Measurements from ENCODE around the gene DENND6A.

DENND6A gene

GRCh38 chr3:57597127-57597923 is 95.6 kb downstream of the DENND6A start, which contains the start of gene ARF4 (continued):
- TF ChIP-seq ZNF830 (tag by site-specific recombination; IDR thresholded peaks at IDR 0.05; ENCODE audit: low read depth) (no peak), ZNF398 (tag by site-specific recombination; IDR thresholded peaks at IDR 0.05) (no peak), ZBTB10 (tag by site-specific recombination; IDR thresholded peaks at IDR 0.05) (peak; percentile 62; the same call in 1 of the 2 replicates), ZSCAN18 (tag by site-specific recombination; IDR thresholded peaks at IDR 0.05) (no peak), CTCF (tag by site-specific recombination; IDR thresholded peaks at IDR 0.05) (peak; percentile 81), SALL2 (tag by site-specific recombination; IDR thresholded peaks at IDR 0.05; ENCODE audit: borderline replicate concordance) (no peak), ZFP41 (tag by site-specific recombination; IDR thresholded peaks at IDR 0.05; ENCODE audit: borderline replicate concordance) (no peak), ZNF157 (tag by site-specific recombination; IDR thresholded peaks at IDR 0.05) (no peak), ZFP37 (tag by site-specific recombination; IDR thresholded peaks at IDR 0.05) (no peak), ZNF10 (tag by site-specific recombination; IDR thresholded peaks at IDR 0.05) (no peak), ZNF112 (tag by site-specific recombination; IDR thresholded peaks at IDR 0.05) (no peak), ZNF175 (tag by site-specific recombination; IDR thresholded peaks at IDR 0.05) (no peak), ZNF530 (tag by site-specific recombination; IDR thresholded peaks at IDR 0.05; ENCODE audit: low read depth) (no peak), ZNF404 (tag by site-specific recombination; IDR thresholded peaks at IDR 0.05) (no peak), ZNF692 (tag by site-specific recombination; IDR thresholded peaks at IDR 0.05) (peak; percentile 47; the same call in 1 of the 2 replicates), ZNF138 (tag by site-specific recombination; IDR thresholded peaks at IDR 0.05; ENCODE audit: borderline replicate concordance) (no peak), ZNF561 (tag by site-specific recombination; IDR thresholded peaks at IDR 0.05; ENCODE audit: borderline replicate concordance) (no peak), WT1 (tag by site-specific recombination; IDR thresholded peaks at IDR 0.05) (no peak), BCL11B (tag by site-specific recombination; IDR thresholded peaks at IDR 0.05; ENCODE audit: low read depth) (peak; percentile 68; the same call in 1 of the 2 replicates), ZNF19 (tag by site-specific recombination; IDR thresholded peaks at IDR 0.05; ENCODE audit: low read depth) (no peak), PBX3 (CRISPR knock-in tag; IDR thresholded peaks at IDR 0.05) (no peak), SETDB1 (IDR thresholded peaks at IDR 0.05; ENCODE audit: insufficient read length, low read length) (peak; percentile 30), ZNF146 (tag by site-specific recombination; IDR thresholded peaks at IDR 0.05) (no peak; the same call in 1 of the 2 replicates), EGR2 (tag by site-specific recombination; IDR thresholded peaks at IDR 0.05; ENCODE audit: low read depth) (no peak), ZNF596 (tag by site-specific recombination; IDR thresholded peaks at IDR 0.05) (no peak), ZNF585B (tag by site-specific recombination; IDR thresholded peaks at IDR 0.05) (no peak), ZNF843 (tag by site-specific recombination; IDR thresholded peaks at IDR 0.05) (peak; percentile 45; the same call in 1 of the 2 replicates), ZNF600 (tag by site-specific recombination; IDR thresholded peaks at IDR 0.05) (no peak; the same call in 1 of the 2 replicates), ZNF837 (tag by site-specific recombination; IDR thresholded peaks at IDR 0.05) (no peak), ZNF169 (tag by site-specific recombination; IDR thresholded peaks at IDR 0.05) (no peak)
